Glomerular visceral epithelial cell (primary cell): Measurements from ENCODE around the gene UBAC2.
"Not testable (repeated sequence)": the region's sequence is repeated elsewhere in the genome, so short reads cannot be mapped to it uniquely, and the experiment has no call there.

Experiments
- DNase-seq: peaks from one replicate; pipeline ENCODE4 v3.0.0-alpha.2; 2016; ENCODE audit errors: extremely low spot score

Gene UBAC2

DNA sequence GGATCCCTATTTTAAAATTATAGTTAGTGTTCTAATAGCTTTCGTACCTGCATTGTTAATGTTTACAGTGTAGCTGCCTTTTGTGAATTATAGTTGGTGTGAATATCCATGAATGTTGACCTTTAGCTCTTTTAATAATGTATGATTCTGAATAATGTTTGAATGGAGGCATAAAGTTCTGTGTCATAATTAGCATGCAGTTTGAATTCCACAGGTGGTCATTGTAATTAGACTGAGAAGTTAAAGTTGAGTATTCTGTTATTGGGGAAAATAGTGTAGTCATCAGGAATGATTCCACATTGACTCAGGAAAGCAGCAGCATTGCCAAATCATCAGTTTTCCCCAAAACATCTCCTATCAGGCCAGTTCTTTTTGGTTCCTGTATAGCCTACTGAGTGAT lies 45.4 kb downstream of the UBAC2 start:
- DNase-seq: no peak

DNA sequence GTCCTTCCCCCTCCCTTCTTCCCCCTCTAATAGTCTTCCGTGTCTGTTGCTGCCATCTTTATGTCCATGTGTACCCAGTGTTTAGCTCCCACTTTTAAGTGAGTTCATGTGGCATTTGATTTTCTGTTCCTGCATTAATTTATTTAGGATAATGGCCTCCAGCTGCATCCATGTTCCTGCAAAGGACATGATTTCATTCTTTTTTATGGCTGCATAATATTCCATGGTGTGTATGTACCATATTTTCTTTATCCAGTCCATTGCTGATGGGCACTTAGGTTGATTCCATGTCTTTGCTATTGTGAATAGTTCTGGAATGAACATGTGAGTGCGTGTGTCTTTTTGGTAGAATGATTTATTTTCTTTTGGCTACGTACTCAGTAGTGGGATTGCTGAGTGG lies 48.5 kb downstream of the UBAC2 start:
- not testable (repeated sequence) for DNase-seq

DNA sequence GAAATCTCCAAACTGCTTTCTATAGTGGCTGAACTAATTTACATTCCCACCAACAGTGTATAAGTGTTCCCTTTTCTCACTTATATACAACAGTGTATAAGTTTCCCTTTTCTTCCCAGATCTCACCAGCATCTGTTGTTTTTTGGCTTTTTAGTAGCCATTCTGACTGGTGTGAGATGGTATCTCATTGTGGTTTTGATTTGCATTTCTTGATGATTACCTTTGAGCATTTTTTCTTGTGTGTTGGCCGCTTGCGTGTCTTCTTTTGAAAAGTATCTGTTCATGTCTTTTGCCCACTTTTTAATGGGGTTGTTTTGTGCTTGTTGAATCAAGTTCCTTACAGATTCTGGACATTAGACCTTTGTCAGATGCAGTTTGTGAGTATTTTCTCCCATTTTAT lies 49.0 kb downstream of the UBAC2 start:
- not testable (repeated sequence) for DNase-seq

DNA sequence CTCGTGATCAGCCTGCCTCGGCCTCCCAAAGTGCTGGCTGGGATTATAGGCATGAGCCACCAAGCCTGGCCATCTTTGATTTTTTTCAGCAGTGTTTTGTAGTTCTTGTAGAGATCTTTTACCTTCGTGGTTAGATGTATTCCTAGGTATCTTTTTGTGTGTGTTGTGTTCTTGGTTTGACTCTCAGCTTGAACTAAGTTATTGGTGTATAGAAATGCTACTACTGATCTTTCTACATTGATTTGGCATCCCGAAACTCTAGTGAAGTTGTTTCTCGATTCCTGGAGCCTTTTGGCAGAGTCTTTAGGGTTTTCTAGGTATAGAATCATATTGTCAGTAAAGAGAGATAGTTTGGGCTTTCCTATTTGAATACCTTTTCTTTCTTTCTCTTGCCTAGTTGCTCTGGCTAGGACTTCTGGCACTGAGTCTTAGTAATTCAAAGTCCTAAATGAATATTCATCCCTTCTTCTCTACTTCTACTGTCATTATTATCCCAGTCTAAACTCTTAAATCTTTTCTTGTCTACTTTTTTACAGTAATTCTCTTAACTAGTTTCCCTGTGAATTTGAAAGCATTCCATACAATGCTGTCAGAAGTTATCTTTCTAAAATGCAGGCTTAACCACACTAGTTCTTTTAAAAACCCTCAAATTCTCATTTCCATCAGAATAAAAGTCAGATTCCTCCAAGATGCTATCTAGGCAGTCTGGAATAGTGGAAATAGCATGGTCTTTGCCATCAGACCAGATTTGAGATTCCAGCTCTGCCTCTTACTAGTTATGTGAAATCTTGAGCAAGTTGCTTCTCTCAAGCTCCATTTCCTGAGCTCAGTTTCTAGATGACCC lies 50.5 kb downstream of the UBAC2 start:
- DNase-seq: no peak

DNA sequence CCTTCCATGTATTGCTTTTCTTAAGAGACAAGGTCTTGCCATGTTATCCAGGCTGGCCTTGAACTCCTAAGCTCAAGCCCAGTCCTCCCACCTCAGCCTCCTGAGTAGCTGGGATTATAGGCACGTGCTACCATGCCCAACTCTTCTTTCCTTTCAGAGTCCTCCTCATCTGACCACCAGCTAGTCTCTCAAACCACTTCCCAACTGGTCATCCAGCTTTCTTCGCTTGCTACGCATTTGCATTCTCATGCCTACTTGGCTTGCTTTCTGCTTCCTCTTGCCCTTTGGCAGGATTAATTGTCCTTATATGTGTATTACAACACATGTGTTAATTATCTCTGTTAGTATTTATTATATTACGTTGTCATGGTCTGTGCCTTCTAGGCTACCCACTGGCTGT lies 51.3 kb downstream of the UBAC2 start:
- no peak for DNase-seq

DNA sequence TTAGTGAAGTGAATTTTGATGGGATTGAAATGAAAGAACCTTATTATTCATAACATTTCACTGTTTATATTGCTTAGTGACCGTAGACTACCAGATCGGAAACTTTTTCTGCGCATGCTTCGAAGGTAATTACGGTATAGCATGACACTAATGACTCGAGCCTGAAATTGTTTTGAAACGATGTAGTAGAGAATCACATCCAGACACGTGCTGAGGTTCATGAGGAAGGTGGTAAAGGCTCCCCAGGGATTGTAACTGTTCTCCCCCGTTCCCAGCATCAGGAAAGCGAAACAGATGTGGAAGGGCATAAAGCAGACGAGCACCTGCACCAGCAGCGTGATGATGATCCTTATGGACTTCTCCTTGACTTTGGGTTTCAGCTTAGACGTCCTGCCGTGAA lies 54.2 kb downstream of the UBAC2 start:
- DNase-seq: no peak

DNA sequence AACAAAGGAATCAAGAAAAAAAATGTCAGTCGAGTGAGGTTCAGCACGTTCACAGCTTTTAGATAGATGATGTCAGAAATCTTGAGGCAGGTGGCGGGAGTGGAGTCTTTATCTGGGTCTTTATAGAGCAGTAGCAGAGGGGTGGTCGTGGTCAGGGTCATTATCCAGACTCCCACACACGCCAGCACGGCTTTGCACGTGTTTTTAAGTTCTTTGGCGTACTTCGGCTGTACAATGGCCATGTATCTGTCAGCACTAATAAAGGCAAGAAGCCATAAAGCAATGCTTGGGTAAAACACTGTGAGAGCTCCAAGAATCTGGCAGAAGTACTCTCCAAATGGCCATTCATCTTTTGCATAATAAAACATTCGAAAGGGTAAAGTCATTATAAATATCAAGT lies 54.6 kb downstream of the UBAC2 start:
- DNase-seq: no peak

DNA sequence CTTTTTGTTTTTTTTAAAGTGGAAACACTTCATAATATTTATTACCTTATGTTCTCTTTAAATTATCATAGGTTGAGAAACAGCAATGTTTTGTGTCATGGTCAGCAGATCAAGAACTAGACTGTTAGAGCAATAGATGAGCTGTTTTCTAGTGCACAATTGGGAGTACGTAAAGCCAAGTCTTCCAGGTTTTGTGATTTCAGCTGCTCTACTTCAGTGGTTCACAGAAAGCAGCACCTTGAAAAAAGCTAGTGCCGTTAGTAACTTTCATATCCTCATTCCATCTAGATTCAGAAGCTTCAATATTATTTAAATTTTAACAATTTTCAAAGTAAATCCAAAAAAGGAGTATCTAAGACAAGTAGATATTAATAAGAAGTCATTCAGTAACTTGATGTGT lies 55.6 kb downstream of the UBAC2 start:
- no peak for DNase-seq

DNA sequence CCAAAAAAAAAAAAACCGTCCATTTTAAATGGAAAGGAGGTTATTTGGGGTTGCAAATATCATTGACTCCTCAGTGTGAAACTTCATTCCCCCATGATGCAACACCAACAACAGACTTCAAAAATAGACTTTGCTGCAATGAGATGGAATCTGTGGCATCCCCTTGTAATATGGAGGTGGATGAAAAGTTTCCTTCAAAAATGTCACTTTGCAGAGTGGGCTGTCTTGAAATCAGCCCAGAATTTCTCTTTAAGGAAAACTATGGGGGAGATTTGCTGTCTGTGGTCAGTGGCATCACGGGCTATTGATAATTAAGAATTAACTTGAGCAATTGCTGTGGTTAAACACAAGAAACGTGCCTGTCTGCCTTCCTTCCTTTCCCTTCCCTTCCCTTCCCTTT lies 56.1 kb downstream of the UBAC2 start:
- DNase-seq: peak; percentile 29

DNA sequence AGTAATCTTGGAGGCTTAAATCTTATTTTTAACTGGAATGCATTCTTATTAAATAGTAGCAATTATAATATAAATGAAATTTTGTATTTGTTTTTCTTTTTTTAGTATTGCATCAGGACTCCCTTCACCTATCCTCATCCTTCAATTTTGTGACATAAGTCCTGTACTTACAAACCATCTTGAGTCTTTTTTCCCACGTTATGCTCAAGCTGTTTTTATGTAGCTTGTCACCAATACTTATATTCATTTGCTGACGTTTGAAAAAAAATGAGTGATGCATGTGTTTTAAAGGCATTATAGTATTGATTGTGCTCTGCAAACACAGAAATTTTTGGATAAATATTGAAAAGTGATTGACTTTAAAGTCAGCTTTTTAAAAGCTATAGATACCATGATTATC lies 56.6 kb downstream of the UBAC2 start:
- DNase-seq: no peak

DNA sequence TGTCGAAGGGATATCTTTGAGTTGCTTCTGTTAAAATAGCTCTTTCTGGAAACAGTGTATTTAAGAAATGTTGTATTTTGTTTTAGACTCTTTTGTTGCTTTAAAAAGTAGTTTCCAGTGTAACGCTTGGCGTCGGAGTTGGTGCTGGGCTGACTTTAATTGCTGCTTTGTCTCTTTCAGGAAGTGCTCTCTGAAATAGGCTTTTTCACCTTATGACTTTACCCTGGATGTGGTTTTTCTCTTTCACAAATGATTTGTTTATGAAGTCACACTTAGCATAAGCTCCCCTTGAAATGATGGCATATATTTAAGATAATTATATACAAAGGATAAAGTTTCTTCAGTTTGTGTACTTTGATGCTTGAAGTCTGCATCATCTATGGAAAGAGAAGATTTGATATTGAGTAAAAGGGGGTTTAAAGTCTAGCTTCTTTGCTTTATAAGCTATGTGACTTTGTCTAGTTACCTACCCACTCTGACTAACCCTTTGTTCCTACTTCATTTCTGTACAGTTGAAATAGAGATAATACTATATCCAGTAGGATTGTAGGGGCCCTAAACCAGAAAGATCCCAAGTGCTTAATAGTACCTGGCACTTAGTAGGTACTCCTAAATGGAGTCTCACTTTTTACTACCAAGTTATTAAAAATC lies 57.7 kb downstream of the UBAC2 start, which contains the start of gene GPR18:
Gene GPR18 (minus strand): TSS at position 170 of the 651 bp plus-strand sequence. CDS start 2,507 bp downstream, outside the sequence.
- no peak for DNase-seq

DNA sequence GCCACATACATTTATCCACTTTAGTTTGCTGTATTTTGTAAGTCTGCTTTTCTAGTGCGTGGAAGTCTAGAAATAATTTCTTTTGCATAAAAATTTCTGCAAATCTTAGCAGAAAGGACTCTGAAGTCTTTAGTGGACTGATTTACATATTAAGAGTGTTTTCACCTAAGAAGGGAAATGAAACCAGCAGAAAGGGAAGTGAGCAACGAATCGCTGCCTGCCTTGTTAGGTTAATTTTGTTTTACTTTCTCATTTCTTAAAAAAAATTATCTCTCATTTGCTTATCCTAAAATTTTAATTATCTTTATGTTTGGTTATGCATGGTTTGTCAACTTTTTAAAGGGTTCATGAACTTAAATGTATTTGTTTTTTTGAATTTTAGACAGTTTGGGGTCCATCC lies 58.3 kb downstream of the UBAC2 start:
- no peak for DNase-seq

DNA sequence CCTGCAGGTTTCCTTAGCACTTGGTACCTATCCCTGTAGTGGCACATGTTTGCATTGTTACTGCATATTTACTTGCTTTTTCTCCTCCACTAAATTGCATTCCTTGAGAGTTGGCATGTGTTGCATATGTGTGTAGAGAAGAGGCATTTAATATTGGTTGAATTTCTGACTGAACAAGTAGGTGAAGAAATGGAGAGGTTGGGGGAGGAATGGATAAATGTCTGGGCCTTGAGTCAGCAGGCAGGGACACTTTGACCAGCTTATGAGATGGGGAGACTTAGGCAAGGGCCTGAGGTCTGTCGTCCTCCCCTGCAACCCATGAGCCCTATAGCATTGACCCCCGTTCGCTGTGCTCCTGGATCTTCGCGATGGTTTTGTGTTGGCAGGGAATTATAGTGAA lies 59.6 kb downstream of the UBAC2 start:
- DNase-seq: no peak

DNA sequence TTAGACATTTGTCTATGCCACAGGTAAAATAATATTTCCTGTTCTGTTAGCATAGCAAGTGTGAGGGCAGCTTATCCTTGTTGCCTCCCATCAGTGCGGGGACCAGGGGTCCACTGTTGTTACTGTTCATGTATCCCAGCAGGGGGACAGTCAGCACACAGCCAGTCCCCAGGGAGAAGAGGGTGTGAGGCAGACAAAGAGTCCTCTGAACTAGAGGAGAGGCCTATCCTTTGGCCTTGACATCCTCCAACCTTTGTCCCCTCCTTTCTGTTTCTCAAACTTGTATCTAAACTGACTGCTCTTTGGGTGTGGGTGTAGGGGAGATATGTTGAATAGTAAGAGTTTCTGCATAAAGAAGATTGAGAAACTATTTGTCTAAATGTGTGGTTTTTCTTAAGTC lies 60.4 kb downstream of the UBAC2 start:
- no peak for DNase-seq

DNA sequence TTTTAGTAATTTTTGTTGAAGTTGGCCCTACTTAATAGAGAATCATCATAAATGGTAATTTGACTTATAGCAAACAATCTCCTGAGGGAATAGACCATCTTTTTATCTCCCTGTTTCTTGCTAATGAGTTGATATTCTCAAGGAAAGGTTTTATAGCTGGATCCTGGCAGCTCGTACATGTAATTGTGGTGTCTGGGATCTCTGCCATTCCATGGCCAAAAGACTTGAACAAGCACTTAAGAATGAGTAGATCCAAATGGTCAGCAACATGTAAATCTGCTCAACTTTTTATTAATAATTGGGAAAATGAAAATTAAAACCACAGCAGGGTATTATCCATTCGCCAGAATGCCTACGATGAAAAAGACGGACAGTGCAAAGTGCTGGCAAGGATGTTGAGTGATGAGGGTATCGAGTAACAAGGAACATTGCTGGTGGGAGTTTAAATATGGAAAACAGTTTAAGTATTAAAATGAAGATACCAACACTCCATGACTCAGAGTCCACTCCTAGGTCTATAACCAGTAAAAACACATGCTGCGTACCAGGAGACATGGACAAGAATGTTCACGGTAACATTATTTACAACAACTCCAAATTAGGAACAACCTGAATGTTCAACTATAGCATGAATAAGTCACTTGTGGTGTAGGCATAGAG lies 62.6 kb downstream of the UBAC2 start:
- no peak for DNase-seq

DNA sequence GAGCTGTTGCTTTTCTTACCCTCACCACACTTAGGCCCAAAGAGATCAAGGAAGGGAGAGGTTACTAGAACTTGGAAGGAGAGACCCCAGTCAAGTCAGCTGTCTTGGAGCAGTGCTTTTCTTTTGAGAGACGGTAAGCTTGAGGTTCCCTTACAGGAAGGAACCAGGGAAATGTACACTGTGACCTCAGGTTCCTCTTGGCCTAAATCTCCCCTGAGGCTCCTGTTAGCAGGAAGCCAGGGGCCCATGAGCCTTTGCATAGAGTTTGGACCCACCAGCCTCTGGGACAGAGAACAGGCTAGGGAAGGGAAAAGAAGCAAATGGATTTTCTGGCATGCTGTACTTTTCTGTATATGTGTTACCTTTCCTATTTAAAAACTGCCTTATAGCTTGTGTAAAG lies 63.4 kb downstream of the UBAC2 start:
- DNase-seq: no peak

DNA sequence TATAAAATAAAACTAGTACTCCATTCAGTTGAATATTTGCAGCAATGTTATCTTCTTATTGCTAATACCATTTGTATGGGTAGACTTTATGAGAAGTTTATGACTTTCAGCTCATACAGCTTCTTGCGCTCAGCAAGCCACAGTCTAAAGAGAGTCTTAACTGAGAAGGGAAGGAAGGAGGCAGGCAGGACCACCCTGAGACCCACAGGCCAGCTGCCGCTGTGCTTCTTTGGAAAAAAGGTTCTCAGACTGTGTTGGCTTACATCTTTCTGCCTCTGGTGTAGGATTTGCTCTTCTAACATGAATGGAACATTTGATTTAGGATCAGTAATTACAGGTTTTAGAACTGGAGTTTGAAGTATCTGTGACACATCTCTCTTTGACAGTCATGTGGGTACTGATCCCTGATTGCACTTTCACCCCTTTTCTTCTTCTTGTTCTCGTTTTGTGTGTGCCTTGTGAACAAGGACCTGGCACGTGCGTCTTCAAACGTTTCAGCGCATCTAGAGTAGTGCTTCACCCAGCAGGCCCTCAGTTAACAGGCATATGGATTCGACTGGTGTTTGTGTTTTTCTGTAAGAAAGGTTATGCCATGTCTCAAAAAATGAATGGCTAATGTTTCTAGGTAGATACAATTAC lies 64.6 kb downstream of the UBAC2 start:
- DNase-seq: no peak

DNA sequence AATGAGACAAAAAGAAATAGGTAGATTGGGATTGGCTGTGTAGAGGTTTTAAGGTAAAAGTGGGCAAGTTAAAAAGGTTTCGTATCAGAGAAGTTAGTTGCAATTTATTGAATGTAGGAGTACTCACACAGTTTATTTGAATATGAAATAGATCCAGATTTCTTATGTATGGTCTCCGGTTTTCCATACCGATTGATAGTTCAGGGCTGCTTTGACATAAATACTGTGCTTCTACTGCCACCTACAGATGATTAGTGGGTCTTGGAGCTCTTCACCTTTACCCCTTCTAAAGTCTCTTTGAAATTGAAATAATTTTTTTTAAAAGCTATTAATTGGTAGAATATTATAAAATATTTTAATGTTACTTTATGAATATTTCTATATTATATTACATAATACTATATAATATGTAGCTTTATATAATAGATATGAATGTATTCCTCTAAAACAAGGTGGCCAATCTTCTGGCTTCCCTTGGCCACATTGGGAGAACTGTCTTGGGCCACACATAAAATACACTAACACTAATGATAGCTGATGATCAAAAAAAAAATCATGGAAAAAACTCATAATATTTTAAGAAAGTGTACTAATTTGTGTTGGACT lies 65.3 kb downstream of the UBAC2 start:
- peak; percentile 46 for DNase-seq

DNA sequence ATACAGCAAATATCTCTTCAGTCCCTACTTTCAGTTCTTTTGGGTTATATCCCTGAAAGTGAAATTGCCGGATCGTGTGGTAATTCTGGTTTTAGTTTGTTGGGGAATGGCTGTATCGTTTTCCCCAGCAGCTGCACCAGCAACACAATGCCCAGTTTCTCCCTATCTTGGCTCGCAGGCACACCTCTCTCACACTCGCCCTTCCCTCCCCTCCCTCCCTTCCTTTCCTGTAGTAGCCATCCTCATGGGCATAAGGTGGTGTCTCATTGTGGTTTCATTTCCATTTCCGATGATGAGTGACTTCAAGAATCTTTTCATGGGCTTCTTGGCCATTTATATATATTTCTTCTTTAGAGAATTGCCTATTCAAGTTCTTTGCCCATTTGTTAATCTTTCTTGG lies 66.2 kb downstream of the UBAC2 start:
- DNase-seq: no peak

DNA sequence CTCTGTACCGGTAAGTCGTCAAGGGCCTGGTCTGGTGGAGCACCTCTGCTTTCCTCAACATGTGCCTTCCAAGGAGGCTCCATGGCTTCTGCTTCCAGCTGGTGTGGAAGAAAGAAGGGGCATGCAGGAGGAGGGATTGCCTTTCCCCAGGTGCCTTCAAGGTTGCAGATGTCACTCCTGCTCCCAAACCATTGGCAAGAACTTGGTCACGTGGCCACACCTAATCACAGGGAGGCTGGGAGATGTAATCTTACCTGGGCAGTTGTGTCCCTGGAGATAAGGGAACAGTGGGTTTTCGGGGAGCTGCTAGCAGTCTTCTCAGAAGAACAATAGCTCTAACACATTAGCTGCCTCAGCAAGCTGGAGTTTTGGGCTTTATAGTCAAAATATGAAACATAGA lies 67.3 kb downstream of the UBAC2 start:
- DNase-seq: no peak

DNA sequence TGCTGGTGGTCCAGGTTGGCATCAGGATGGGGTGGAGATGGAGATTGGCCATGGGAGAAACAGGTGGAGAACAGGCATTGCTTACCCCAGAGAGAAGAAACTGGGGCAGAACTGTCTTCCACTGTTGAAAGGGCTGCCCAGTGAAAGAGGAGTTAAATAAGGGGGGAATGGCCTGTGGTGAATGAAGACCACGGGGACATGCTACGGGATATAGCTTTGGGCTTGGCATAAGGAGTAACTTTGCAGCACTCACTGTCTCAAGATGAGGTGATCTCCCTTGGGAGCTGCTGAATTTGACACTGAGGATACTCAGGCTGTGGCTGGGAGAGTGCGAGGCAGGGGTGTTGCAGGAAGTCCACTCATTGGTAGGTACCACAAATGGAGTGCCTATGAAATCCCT lies 68.2 kb downstream of the UBAC2 start:
- no peak for DNase-seq
